GM18499 (cell line): ENCODE data around the gene COX4I1.
A peak's percentile ranks its signal among the peaks of the same experiment; 100 is the strongest.

Source experiments
- ATAC-seq: cut with Tn5 transposase; IDR thresholded peaks from one replicate; pipeline ENCODE4 v1.9.1; 2021; ENCODE audit warnings: moderate number of reproducible peaks; ENCODE audit not compliant: insufficient read depth, unreplicated experiment

The COX4I1 gene

GRCh38 chr16:85799497-85800320 is at the start of gene COX4I1, which contains the start of gene EMC8:
COX4I1 (plus strand) TSS chr16:85799695; CDS start chr16:85801206, 1,511 bp downstream.
EMC8 (minus strand) TSS chr16:85799544; CDS start chr16:85799295, 249 bp downstream.
- ATAC-seq: peak; percentile 56

- ATAC-seq: no peak
These were observed 49.7 kb upstream of the COX4I1 start for GRCh38 chr16:85749771-85750145.

- no peak for ATAC-seq
These were observed 49.2 kb upstream of the COX4I1 start for GRCh38 chr16:85750146-85750826.

GRCh38 chr16:85750827-85751697 is 48.4 kb upstream of the COX4I1 start, which contains the start of gene C16orf74:
C16orf74 (minus strand) TSS chr16:85751096; CDS start chr16:85735217, 15,879 bp downstream.
- ATAC-seq: no peak

- no peak for ATAC-seq
These were observed 47.6 kb upstream of the COX4I1 start for GRCh38 chr16:85751698-85752501.

GRCh38 chr16:85752511-85753420 is 46.7 kb upstream of the COX4I1 start:
- no peak for ATAC-seq

GRCh38 chr16:85753559-85753958 is 45.9 kb upstream of the COX4I1 start:
- ATAC-seq: no peak

- no peak for ATAC-seq
These were observed 45.5 kb upstream of the COX4I1 start for GRCh38 chr16:85753976-85754375.

GRCh38 chr16:85754413-85754812 is 45.1 kb upstream of the COX4I1 start:
- no peak for ATAC-seq

GRCh38 chr16:85755929-85756768 is 43.3 kb upstream of the COX4I1 start:
- peak; percentile 30 for ATAC-seq

GRCh38 chr16:85757341-85757822 is 42.1 kb upstream of the COX4I1 start:
- peak; percentile 27 for ATAC-seq

GRCh38 chr16:85759136-85759535 is 40.4 kb upstream of the COX4I1 start:
- ATAC-seq: no peak

GRCh38 chr16:85759631-85760419 is 39.7 kb upstream of the COX4I1 start:
- no peak for ATAC-seq

GRCh38 chr16:85761861-85762260 is 37.6 kb upstream of the COX4I1 start:
- no peak for ATAC-seq

GRCh38 chr16:85762970-85763369 is 36.5 kb upstream of the COX4I1 start:
- no peak for ATAC-seq

- ATAC-seq: no peak
These were observed 35.9 kb upstream of the COX4I1 start for GRCh38 chr16:85763616-85764015.

GRCh38 chr16:85765211-85765610 is 34.3 kb upstream of the COX4I1 start:
- ATAC-seq: no peak
